Measurements from ENCODE around the gene SLC27A3. TPM values are rescaled to one million over a fixed set of nuclear protein-coding genes. Genes with fewer than 3 reads are reported as not detected.

The SLC27A3 gene
- total RNA-seq, 1 experiment from 2014 or later, result 14.4 TPM

GRCh38 chr1:153752072-153752471, 23.1 kb upstream of the SLC27A3 start:
- H2AFZ ChIP-seq, result no peak overlapping the region
- intact Hi-C loops (cut with micrococcal nuclease; ENCODE audit: unreplicated experiment), result no loop called here
- ChIA-PET CTCF (no interaction called here), POLR2A (ENCODE audit: unreplicated experiment) (no interaction called here)
- H3F3A ChIP-seq (ENCODE audit: insufficient read depth, low read depth), result peaks cover 13% of the 10 kb centered on the region
- no peaks in the 10 kb centered on the region for H3K4me1 ChIP-seq (replicated peaks; ENCODE audit: insufficient read depth)
- H3K9me3 ChIP-seq (ENCODE audit: insufficient read depth, low read depth), result no peaks in the 10 kb centered on the region
- TF ChIP-seq EZH2 (IDR thresholded peaks at IDR 0.05; ENCODE audit: low read depth) (no peak), CTCF (conservative IDR thresholded peaks at IDR 0.05) (no peak)
- no TSS peak for BruUV-seq (replicated peaks)
- H4K20me1 ChIP-seq (ENCODE audit: insufficient read depth), result no peaks in the 10 kb centered on the region
- no peak for DNase-seq
- no peak overlapping the region for H3K27ac ChIP-seq
- no peak overlapping the region for H3K4me3 ChIP-seq
- H3K4me2 ChIP-seq, result no peak overlapping the region
- no peaks in the 10 kb centered on the region for H3K79me2 ChIP-seq (ENCODE audit: low read depth)
- H3K27me3 ChIP-seq (ENCODE audit: insufficient read depth, low read depth), result no peaks in the 10 kb centered on the region
- peaks cover 54% of the 10 kb centered on the region for H3K36me3 ChIP-seq (ENCODE audit: low read depth)
- no peaks in the 10 kb centered on the region for H3K9me2 ChIP-seq (ENCODE audit: insufficient read depth)

GRCh38 chr1:153752571-153753195, 22.5 kb upstream of the SLC27A3 start:
- intact Hi-C loops (cut with micrococcal nuclease; ENCODE audit: unreplicated experiment), result no loop called here
- Histone ChIP-seq H2AFZ (no peak overlapping the region), H3K4me1 (replicated peaks; ENCODE audit: insufficient read depth) (no peaks in the 10 kb centered on the region), H3K79me2 (ENCODE audit: low read depth) (no peaks in the 10 kb centered on the region), H3K36me3 (ENCODE audit: low read depth) (peaks cover 48% of the 10 kb centered on the region), H3K27ac (no peak overlapping the region), H3K27me3 (ENCODE audit: insufficient read depth, low read depth) (no peaks in the 10 kb centered on the region), H3K4me3 (no peak overlapping the region), H3F3A (ENCODE audit: insufficient read depth, low read depth) (peaks cover 13% of the 10 kb centered on the region), H3K9me2 (ENCODE audit: insufficient read depth) (no peaks in the 10 kb centered on the region), H3K9me3 (ENCODE audit: insufficient read depth, low read depth) (no peaks in the 10 kb centered on the region), H4K20me1 (ENCODE audit: insufficient read depth) (no peaks in the 10 kb centered on the region), H3K4me2 (no peak overlapping the region)
- CTCF ChIA-PET, result no interaction called here
- POLR2A ChIA-PET (ENCODE audit: unreplicated experiment), result no interaction called here
- no peak for DNase-seq
- TF ChIP-seq EZH2 (IDR thresholded peaks at IDR 0.05; ENCODE audit: low read depth) (no peak), CTCF (conservative IDR thresholded peaks at IDR 0.05) (no peak)
- BruUV-seq (replicated peaks), result no TSS peak

GRCh38 chr1:153754266-153754665, 20.9 kb upstream of the SLC27A3 start:
- H3K4me1 ChIP-seq (replicated peaks; ENCODE audit: insufficient read depth), result no peaks in the 10 kb centered on the region
- H3K27me3 ChIP-seq (ENCODE audit: insufficient read depth, low read depth), result no peaks in the 10 kb centered on the region
- no peak overlapping the region for H3K4me3 ChIP-seq
- H3K4me2 ChIP-seq, result no peak overlapping the region
- H3K9me2 ChIP-seq (ENCODE audit: insufficient read depth), result no peaks in the 10 kb centered on the region
- no peaks in the 10 kb centered on the region for H3K9me3 ChIP-seq (ENCODE audit: insufficient read depth, low read depth)
- H2AFZ ChIP-seq, result no peak overlapping the region
- TF ChIP-seq EZH2 (IDR thresholded peaks at IDR 0.05; ENCODE audit: low read depth) (no peak), CTCF (conservative IDR thresholded peaks at IDR 0.05) (no peak)
- POLR2A ChIA-PET (ENCODE audit: unreplicated experiment), result interaction anchor here (0.8 kb wide), 1 partner anchor 66 kb away, joined by 19 read pairs; no protein-coding TSS in a partner anchor
- DNase-seq, result no peak
- no peaks in the 10 kb centered on the region for H4K20me1 ChIP-seq (ENCODE audit: insufficient read depth)
- no peaks in the 10 kb centered on the region for H3K79me2 ChIP-seq (ENCODE audit: low read depth)
- no TSS peak for BruUV-seq (replicated peaks)
- intact Hi-C loops (cut with micrococcal nuclease; ENCODE audit: unreplicated experiment), result no loop called here
- H3K27ac ChIP-seq, result no peak overlapping the region
- H3K36me3 ChIP-seq (ENCODE audit: low read depth), result peaks cover 45% of the 10 kb centered on the region
- CTCF ChIA-PET, result no interaction called here
- no peaks in the 10 kb centered on the region for H3F3A ChIP-seq (ENCODE audit: insufficient read depth, low read depth)
